Chondrocyte (in vitro differentiated cells): Measurements from ENCODE around the gene LIMS1. TPM values are rescaled to one million over a fixed set of nuclear protein-coding genes. Genes with fewer than 3 reads are reported as not detected.
A peak's percentile ranks its signal among the peaks of the same experiment; 100 is the strongest.
"Not testable (repeated sequence)": the region's sequence is repeated elsewhere in the genome, so short reads cannot be mapped to it uniquely, and the experiment has no call there.

Experiments used
- DNase-seq: peaks from one replicate; pipeline ENCODE4 v3.0.0; 2021; ENCODE audit warnings: mixed read lengths, low spot score
- H3K27ac Mint-ChIP-seq: one replicate; pipeline ENCODE4 v1.8.0; 2021; ENCODE audit warnings: mild to moderate bottlenecking, moderate library complexity, mixed read lengths; ENCODE audit not compliant: unreplicated experiment
- H3K27me3 Mint-ChIP-seq: 2 replicates; pipeline ENCODE4 v1.8.0; 2021; ENCODE audit warnings: low read depth, mixed read lengths
- H3K36me3 Mint-ChIP-seq: 2 replicates; pipeline ENCODE4 v1.8.0; 2021; ENCODE audit warnings: low read depth, mixed read lengths
- H3K4me1 Mint-ChIP-seq: 2 replicates; pipeline ENCODE4 v1.8.0; 2021; ENCODE audit warnings: low read depth, mild to moderate bottlenecking, mixed read lengths
- H3K4me3 Mint-ChIP-seq: one replicate; pipeline ENCODE4 v1.8.0; 2021; ENCODE audit warnings: mild to moderate bottlenecking, moderate library complexity, mixed read lengths; ENCODE audit not compliant: unreplicated experiment
- H3K9me3 Mint-ChIP-seq: 2 replicates; pipeline ENCODE4 v1.8.0; 2021; ENCODE audit warnings: low read depth, mixed read lengths
- total RNA-seq: library from RNA; stranded (reverse); gene quantifications from 3 replicates; pipeline ENCODE4 v1.2.1, GENCODE V29; 2021
- TF ChIP-seq, protein P1 (sequence below): fragments of 200-600 bp; sonication (generic); IDR thresholded peaks from 2 replicates; pipeline ENCODE4 v1.5.0; 2021; ENCODE audit warnings: antibody characterized with exemption, mild to moderate bottlenecking, moderate library complexity

The LIMS1 gene
- total RNA-seq, 1 donor from 2014 or later: 145 TPM

DNA sequence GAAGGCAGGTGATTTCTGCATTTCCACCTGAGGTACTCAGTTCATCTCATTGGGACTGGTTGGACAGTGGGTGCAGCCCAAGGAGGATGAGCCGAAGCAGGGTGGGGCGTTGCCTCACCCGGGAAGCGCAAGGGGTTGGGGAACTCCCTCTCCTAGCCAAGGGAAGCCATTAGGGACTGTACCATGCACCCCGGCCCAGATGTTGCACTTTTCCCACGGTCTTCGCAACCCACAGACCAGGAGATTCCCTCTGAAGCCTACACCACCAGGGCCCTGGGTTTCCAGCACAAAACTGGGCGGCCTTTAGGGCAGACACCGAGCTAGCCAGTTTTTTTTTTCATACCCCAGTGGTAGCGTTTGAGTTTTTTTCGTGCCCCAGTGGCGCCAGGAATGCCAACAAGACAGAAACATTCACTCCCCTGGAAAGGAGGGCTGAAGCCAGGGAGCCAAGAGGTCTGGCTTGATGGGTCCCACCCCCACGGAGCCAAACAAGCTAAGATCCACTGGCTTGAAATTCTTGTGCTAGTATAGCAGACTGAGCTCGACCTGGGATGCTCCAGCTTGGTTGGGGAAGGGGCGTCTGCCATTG lies 109.1 kb downstream of the LIMS1 start:
- peaks cover 65% of the 10 kb centered on the region for H3K4me1 Mint-ChIP-seq
- H3K27ac Mint-ChIP-seq: no peak overlapping the region
- no peak for DNase-seq
- H3K27me3 Mint-ChIP-seq: no peaks in the 10 kb centered on the region
- H3K9me3 Mint-ChIP-seq: peaks cover 2% of the 10 kb centered on the region
- H3K36me3 Mint-ChIP-seq: peaks cover 8% of the 10 kb centered on the region
- TF ChIP-seq, protein P1, sequence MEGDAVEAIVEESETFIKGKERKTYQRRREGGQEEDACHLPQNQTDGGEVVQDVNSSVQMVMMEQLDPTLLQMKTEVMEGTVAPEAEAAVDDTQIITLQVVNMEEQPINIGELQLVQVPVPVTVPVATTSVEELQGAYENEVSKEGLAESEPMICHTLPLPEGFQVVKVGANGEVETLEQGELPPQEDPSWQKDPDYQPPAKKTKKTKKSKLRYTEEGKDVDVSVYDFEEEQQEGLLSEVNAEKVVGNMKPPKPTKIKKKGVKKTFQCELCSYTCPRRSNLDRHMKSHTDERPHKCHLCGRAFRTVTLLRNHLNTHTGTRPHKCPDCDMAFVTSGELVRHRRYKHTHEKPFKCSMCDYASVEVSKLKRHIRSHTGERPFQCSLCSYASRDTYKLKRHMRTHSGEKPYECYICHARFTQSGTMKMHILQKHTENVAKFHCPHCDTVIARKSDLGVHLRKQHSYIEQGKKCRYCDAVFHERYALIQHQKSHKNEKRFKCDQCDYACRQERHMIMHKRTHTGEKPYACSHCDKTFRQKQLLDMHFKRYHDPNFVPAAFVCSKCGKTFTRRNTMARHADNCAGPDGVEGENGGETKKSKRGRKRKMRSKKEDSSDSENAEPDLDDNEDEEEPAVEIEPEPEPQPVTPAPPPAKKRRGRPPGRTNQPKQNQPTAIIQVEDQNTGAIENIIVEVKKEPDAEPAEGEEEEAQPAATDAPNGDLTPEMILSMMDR: no peak
- H3K4me3 Mint-ChIP-seq: no peak overlapping the region

DNA sequence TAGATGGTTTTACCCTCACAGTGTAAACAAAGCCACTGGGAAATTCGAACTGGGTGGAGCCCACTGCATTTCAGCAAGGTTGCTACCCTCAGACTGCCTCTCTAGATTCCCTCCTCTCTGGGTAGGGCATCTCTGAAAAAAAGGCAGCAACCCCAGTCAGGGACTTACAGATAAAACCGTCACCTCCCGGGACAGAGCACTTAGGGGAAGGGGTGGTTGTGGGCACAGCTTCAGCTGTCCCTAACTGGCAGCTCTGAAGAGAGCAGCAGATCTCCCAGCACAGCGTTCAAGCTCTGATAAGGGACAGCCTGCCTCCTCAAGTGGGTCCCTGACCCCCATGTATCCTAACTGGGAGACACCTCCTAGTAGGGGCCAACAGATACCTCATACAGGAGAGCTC lies 109.6 kb downstream of the LIMS1 start:
- H3K4me1 Mint-ChIP-seq: peaks cover 62% of the 10 kb centered on the region
- H3K4me3 Mint-ChIP-seq, H3K27ac Mint-ChIP-seq, H3K9me3 Mint-ChIP-seq, DNase-seq, H3K36me3 Mint-ChIP-seq, H3K27me3 Mint-ChIP-seq: not testable (repeated sequence)

DNA sequence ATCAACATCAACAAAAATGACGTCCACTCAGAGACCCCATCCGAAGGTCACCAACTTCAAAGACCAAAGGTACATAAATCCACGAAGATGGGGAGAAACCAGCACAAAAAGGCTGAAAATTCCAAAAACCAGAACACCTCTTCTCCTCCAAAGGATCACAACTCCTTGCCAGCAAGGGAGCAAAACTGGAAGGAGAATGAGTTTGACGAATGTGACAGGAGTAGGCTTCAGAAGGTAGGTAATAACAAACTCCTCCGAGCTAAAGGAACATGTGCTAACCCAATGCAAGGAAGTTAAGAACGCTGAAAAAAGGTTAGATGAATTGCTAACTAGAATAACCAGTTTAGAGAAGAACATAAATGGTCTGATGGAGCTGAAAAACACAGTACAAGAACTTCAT lies 110.2 kb downstream of the LIMS1 start:
- DNase-seq, H3K9me3 Mint-ChIP-seq, H3K27me3 Mint-ChIP-seq, H3K4me3 Mint-ChIP-seq, H3K27ac Mint-ChIP-seq, H3K36me3 Mint-ChIP-seq: not testable (repeated sequence)
- peaks cover 56% of the 10 kb centered on the region for H3K4me1 Mint-ChIP-seq

DNA sequence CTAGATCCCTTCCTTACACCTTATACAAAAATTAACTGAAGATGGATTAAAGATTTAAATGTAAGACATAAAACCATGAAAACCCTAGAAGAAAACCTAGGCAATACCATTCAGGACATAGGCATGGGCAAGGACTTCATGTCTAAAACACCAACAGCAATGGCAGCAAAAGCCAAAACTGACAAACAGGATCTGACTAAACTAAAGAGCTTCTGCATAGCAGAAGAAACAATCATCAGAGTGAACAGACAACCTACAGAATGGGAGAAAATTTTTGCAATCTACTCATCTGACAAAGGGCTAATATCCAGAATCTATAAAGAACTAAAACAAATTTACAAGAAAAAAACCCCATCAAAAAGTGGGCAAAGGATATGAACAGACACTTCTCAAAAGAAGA lies 114.5 kb downstream of the LIMS1 start:
- H3K27ac Mint-ChIP-seq, H3K4me3 Mint-ChIP-seq, H3K36me3 Mint-ChIP-seq, H3K9me3 Mint-ChIP-seq, DNase-seq, H3K27me3 Mint-ChIP-seq: not testable (repeated sequence)
- H3K4me1 Mint-ChIP-seq: peaks cover 46% of the 10 kb centered on the region

DNA sequence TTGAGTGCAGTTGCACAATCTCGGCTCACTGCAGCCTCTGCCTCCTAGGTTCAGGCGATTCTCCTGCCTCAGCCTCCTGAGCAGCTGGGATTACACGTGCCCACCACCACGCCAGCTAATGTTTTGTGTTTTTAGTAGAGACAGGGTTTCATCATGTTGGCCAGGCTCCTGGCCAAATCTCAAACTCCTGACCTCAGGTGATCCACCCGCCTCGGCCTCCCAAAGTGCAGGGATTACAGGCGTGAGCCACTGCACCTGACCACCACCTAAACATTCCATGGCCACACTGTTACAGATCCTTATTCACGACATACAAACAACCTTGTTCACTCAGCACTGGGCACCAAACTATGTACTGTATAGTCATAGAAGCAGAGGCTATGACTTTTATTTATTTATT lies 116.2 kb downstream of the LIMS1 start:
- peaks cover 45% of the 10 kb centered on the region for H3K4me1 Mint-ChIP-seq
- DNase-seq, H3K9me3 Mint-ChIP-seq, H3K4me3 Mint-ChIP-seq, H3K27me3 Mint-ChIP-seq, H3K36me3 Mint-ChIP-seq: not testable (repeated sequence)
- H3K27ac Mint-ChIP-seq: peak overlapping the region; percentile 65

DNA sequence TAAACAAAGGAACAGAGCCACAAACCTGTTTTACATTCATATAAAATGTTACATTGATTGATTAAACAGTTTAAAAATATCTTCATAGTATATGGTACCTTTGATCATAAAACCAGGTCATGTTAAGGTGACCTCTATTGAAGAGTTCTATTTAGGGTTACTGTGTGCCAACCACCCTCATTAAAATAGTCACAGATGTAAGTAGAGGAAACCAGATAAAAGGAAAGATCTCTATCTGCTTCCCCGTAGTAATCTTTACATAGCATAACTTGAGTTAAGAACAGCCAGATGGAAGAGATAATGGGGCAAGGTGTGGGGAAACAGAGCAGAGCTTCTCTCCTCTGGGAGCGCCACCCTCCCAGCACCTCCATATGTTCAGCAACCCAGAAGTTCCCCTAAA lies 117.2 kb downstream of the LIMS1 start:
- not testable (repeated sequence) for H3K4me3 Mint-ChIP-seq, DNase-seq, H3K27ac Mint-ChIP-seq, H3K36me3 Mint-ChIP-seq, H3K27me3 Mint-ChIP-seq, H3K9me3 Mint-ChIP-seq
- H3K4me1 Mint-ChIP-seq: peaks cover 43% of the 10 kb centered on the region

GRCh38 chr2:108652187-108652931 lies 118.1 kb downstream of the LIMS1 start:
- not testable (repeated sequence) for H3K9me3 Mint-ChIP-seq, H3K4me3 Mint-ChIP-seq, H3K27me3 Mint-ChIP-seq, DNase-seq, H3K36me3 Mint-ChIP-seq
- Mint-ChIP-seq H3K4me1 (peaks cover 40% of the 10 kb centered on the region), H3K27ac (peak overlapping the region; percentile 89)

DNA sequence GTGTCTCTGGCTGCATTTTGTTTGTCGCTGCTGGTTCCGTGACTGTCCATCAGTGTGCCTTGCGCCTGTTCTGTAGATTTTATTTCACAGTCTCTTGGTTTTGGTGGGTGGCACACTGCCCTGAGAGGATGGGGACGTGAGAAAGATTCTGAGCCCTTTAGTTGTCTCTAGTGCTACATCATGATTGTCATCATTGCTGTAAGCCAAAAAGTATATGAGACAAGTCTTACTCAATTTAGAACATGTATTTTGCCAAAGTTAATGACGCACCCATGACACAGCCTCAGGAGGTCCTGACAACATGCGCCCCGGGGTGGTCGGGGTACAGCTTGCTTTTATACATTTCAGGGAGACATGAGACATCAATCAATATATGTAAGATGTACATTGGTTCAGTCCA lies 119.2 kb downstream of the LIMS1 start:
- H3K36me3 Mint-ChIP-seq, H3K4me3 Mint-ChIP-seq, H3K9me3 Mint-ChIP-seq, H3K27me3 Mint-ChIP-seq, DNase-seq: not testable (repeated sequence)
- Mint-ChIP-seq H3K27ac (peak overlapping the region; percentile 78), H3K4me1 (peaks cover 30% of the 10 kb centered on the region)

DNA sequence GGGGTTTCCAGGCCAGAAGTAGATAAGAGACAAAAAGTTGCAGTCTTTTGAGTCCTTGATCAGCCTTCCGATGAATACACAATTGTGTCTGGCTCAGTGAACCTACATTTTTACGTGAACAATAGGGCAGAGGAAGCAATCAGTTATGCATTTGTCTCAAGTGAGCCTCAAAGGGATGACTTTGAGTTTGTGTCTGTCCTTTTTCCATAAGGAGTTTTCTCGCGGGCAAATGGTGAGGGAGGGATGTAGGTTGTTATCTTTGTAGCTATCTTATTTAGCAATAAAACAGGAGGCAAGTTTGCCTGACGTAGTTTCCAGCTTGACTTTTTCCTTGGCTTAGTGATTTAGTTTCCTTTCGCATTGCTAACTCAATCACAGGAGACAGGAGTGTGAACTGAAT lies 119.6 kb downstream of the LIMS1 start:
- Mint-ChIP-seq H3K27ac (peak overlapping the region; percentile 78), H3K4me3 (peak overlapping the region; percentile 1), H3K4me1 (peaks cover 30% of the 10 kb centered on the region)
- H3K27me3 Mint-ChIP-seq, DNase-seq, H3K9me3 Mint-ChIP-seq, H3K36me3 Mint-ChIP-seq: not testable (repeated sequence)
